GM23338 (cell line): ENCODE data around the gene KCTD18. TPM values are rescaled to one million over a fixed set of nuclear protein-coding genes. Genes with fewer than 3 reads are reported as not detected.

Source experiments
- ATAC-seq: fragments of 200-7000 bp; cut with Tn5 transposase; 3 replicates; pipeline ENCODE4 v1.9.1; 2020
- DNase-seq: peaks from one replicate; pipeline ENCODE4 v3.0.0-alpha.2; 2015; ENCODE audit warnings: low spot score
- H2AFZ ChIP-seq: fragments of 200-600 bp; sonication (generic); 2 replicates; pipeline ENCODE4 v1.8.0; 2016; ENCODE audit warnings: antibody characterized with exemption, mild to moderate bottlenecking, moderate library complexity
- H3F3A ChIP-seq: fragments of 200-600 bp; sonication (generic); replicated peaks from 2 replicates; pipeline ENCODE4 v1.8.0; 2017; ENCODE audit warnings: antibody characterized with exemption, mixed run types, low read depth
- H3K27ac ChIP-seq: fragments of 200-600 bp; sonication (generic); 2 replicates; pipeline ENCODE4 v1.6.1; 2016; ENCODE audit warnings: low read depth
- H3K27me3 ChIP-seq: fragments of 200-600 bp; sonication (generic); 2 replicates; pipeline ENCODE4 v1.8.0; 2016; ENCODE audit warnings: mild to moderate bottlenecking, mixed run types, moderate library complexity; ENCODE audit not compliant: insufficient read depth
- H3K36me3 ChIP-seq: fragments of 200-600 bp; sonication (generic); 2 replicates; pipeline ENCODE4 v1.8.0; 2016; ENCODE audit warnings: mild to moderate bottlenecking; ENCODE audit not compliant: insufficient read depth
- H3K4me1 ChIP-seq: fragments of 200-600 bp; sonication (generic); 2 replicates; pipeline ENCODE4 v1.8.0; 2016; ENCODE audit warnings: mild to moderate bottlenecking, moderate library complexity; ENCODE audit not compliant: insufficient read depth
- H3K4me2 ChIP-seq: fragments of 200-600 bp; sonication (generic); 2 replicates; pipeline ENCODE4 v1.7.1; 2017; ENCODE audit warnings: mixed run types
- H3K4me3 ChIP-seq: fragments of 200-600 bp; sonication (generic); 2 replicates; pipeline ENCODE4 v1.6.1; 2016; ENCODE audit warnings: mixed run types
- H3K79me2 ChIP-seq: fragments of 200-600 bp; sonication (generic); replicated peaks from 2 replicates; pipeline ENCODE4 v1.8.0; 2017; ENCODE audit warnings: mild to moderate bottlenecking; ENCODE audit not compliant: insufficient read depth
- H3K9me2 ChIP-seq: fragments of 200-600 bp; sonication (generic); 2 replicates; pipeline ENCODE4 v1.8.0; 2017; ENCODE audit not compliant: insufficient read depth
- H4K20me1 ChIP-seq: fragments of 200-600 bp; sonication (generic); replicated peaks from 2 replicates; pipeline ENCODE4 v1.8.0; 2017; ENCODE audit warnings: mild to moderate bottlenecking; ENCODE audit not compliant: insufficient read depth
- H3K27ac Mint-ChIP-seq: 2 replicates; pipeline ENCODE4 v1.8.0; 2020; ENCODE audit warnings: inconsistent platforms, mild to moderate bottlenecking, moderate library complexity, mixed read lengths
- H3K27me3 Mint-ChIP-seq: 3 replicates; pipeline ENCODE4 v1.8.0; 2022; ENCODE audit warnings: low read depth, mild to moderate bottlenecking, moderate library complexity, mixed read lengths, inconsistent platforms; ENCODE audit not compliant: insufficient read depth, poor library complexity
- H3K36me3 Mint-ChIP-seq: 3 replicates; pipeline ENCODE4 v1.8.0; 2021; ENCODE audit warnings: low read depth, mild to moderate bottlenecking, inconsistent platforms, moderate library complexity, mixed read lengths
- H3K4me1 Mint-ChIP-seq: 3 replicates; pipeline ENCODE4 v1.8.0; 2020; ENCODE audit warnings: mild to moderate bottlenecking, inconsistent platforms, mixed read lengths
- H3K4me3 Mint-ChIP-seq: 3 replicates; pipeline ENCODE4 v1.8.0; 2021; ENCODE audit warnings: moderate library complexity, mild to moderate bottlenecking, inconsistent platforms, mixed read lengths
- H3K9me3 Mint-ChIP-seq: 3 replicates; pipeline ENCODE4 v1.8.0; 2020; ENCODE audit warnings: moderate library complexity, mild to moderate bottlenecking, inconsistent platforms, mixed read lengths
- CREB1 ChIP-seq: fragments of 250-450 bp; sonication (Bioruptor Pico); IDR thresholded peaks from 2 replicates; pipeline ENCODE4 v1.5.0; 2020; ENCODE audit warnings: low read depth, mild to moderate bottlenecking, moderate library complexity
- CTCF ChIP-seq, 2 experiments: fragments of 200-600 bp in 1 of 2; sonication (generic) in 1 of 2; conservative IDR thresholded peaks; 2 replicates each; pipeline versions ENCODE4 v1.5.1 to v1.6.1; 2016 to 2017; ENCODE audit warnings: antibody characterized with exemption in 2 of 2, low read depth in 2 of 2, mild to moderate bottlenecking in 2 of 2, moderate library complexity in 1 of 2
- ETS1 ChIP-seq: IDR thresholded peaks from 2 replicates; pipeline ENCODE4 v1.6.1; 2016; ENCODE audit warnings: antibody characterized with exemption
- EZH2 ChIP-seq: fragments of 200-600 bp; sonication (generic); IDR thresholded peaks from one replicate; pipeline ENCODE4 v1.8.0; 2017; ENCODE audit warnings: antibody characterized with exemption, mild to moderate bottlenecking, low read depth; ENCODE audit not compliant: unreplicated experiment
- EZH2phosphoT487 ChIP-seq: fragments of 200-600 bp; sonication (generic); IDR thresholded peaks from one replicate; pipeline ENCODE4 v1.8.1; 2018; ENCODE audit warnings: antibody characterized with exemption; ENCODE audit not compliant: unreplicated experiment
- JUNB ChIP-seq: IDR thresholded peaks from one replicate; pipeline ENCODE4 v1.6.1; 2016; ENCODE audit warnings: antibody characterized with exemption; ENCODE audit not compliant: unreplicated experiment
- NANOG ChIP-seq: IDR thresholded peaks from 2 replicates; pipeline ENCODE4 v1.6.1; 2016; ENCODE audit warnings: antibody characterized with exemption, borderline replicate concordance
- POLR2AphosphoS5 ChIP-seq: IDR thresholded peaks from 2 replicates; pipeline ENCODE4 v1.6.1; 2016; ENCODE audit warnings: antibody characterized with exemption, low read depth
- REST ChIP-seq: IDR thresholded peaks from one replicate; pipeline ENCODE4 v1.6.1; 2018; ENCODE audit warnings: antibody characterized with exemption; ENCODE audit not compliant: unreplicated experiment
- STAT1 ChIP-seq: IDR thresholded peaks from one replicate; pipeline ENCODE4 v1.6.1; 2016; ENCODE audit warnings: antibody characterized with exemption; ENCODE audit not compliant: unreplicated experiment
- ZNF114 ChIP-seq: fragments of 250-450 bp; sonication (Bioruptor Pico); IDR thresholded peaks from 2 replicates; pipeline ENCODE4 v1.5.0; 2020; ENCODE audit warnings: mild to moderate bottlenecking, moderate library complexity
- ZNF331 ChIP-seq: fragments of 250-450 bp; sonication (Bioruptor Pico); IDR thresholded peaks from 2 replicates; pipeline ENCODE4 v1.5.0; 2020; ENCODE audit warnings: low read depth, mild to moderate bottlenecking, moderate library complexity
- ZNF462 ChIP-seq: fragments of 250-450 bp; sonication (Bioruptor Pico); IDR thresholded peaks from 2 replicates; pipeline ENCODE4 v1.5.0; 2020; ENCODE audit warnings: mild to moderate bottlenecking, moderate library complexity
- polyA plus RNA-seq: library from polyadenylated mRNA; unstranded; fragments of >200 nt; fragmentation: Nextera tagmentation; extraction: Ambion mirVana; gene quantifications from 2 replicates; pipeline ENCODE4 v1.2.1, GENCODE V29; 2016
- total RNA-seq: library from RNA; depleted of rRNA; stranded (reverse); fragments of >200 nt; shearing (Covaris generic); gene quantifications from 2 replicates; pipeline ENCODE4 v1.2.3, GENCODE V29; 2014

The KCTD18 gene
- total and polyA plus RNA-seq, 2 experiments from 2014 or later, result 3.3 to 4.7 TPM

- no peaks in the 10 kb centered on the region for H4K20me1 ChIP-seq
- no peaks in the 10 kb centered on the region for H3K79me2 ChIP-seq
- no peak overlapping the region for H3K27ac ChIP-seq
- no peaks in the 10 kb centered on the region for H3K36me3 ChIP-seq
- no peak overlapping the region for H3K4me2 ChIP-seq
- no peak for TF ChIP-seq NANOG
- no peak for TF ChIP-seq EZH2
- TF ChIP-seq ZNF462 (CRISPR knock-in tag), result no peak
- no peak for TF ChIP-seq CTCF (conservative IDR thresholded peaks at IDR 0.05; ENCODE audit: low read depth in 2 of 2)
- TF ChIP-seq POLR2AphosphoS5, result no peak
- TF ChIP-seq REST, result no peak
- no peak for TF ChIP-seq ZNF331 (CRISPR knock-in tag)
- TF ChIP-seq ETS1, result no peak
- TF ChIP-seq STAT1, result no peak
- no peak for TF ChIP-seq JUNB
- no peak for TF ChIP-seq EZH2phosphoT487
- TF ChIP-seq ZNF114 (CRISPR knock-in tag), result no peak
- no peak for TF ChIP-seq CREB1 (CRISPR knock-in tag)
- no peaks in the 10 kb centered on the region for H3F3A ChIP-seq
- no peak for DNase-seq
- no peak overlapping the region for H2AFZ ChIP-seq
- H3K27me3 ChIP-seq, result no peaks in the 10 kb centered on the region
- H3K36me3 Mint-ChIP-seq, result peaks cover 9% of the 10 kb centered on the region
- no peaks in the 10 kb centered on the region for H3K4me1 Mint-ChIP-seq
- no peak for ATAC-seq
- H3K4me3 ChIP-seq, result no peak overlapping the region
- no peaks in the 10 kb centered on the region for H3K9me2 ChIP-seq
- no peaks in the 10 kb centered on the region; the same call in 2 of the 3 replicates for H3K9me3 Mint-ChIP-seq
- no peak overlapping the region for H3K4me3 Mint-ChIP-seq
- no peaks in the 10 kb centered on the region for H3K27me3 Mint-ChIP-seq
- H3K27ac Mint-ChIP-seq, result no peak overlapping the region
- no peaks in the 10 kb centered on the region for H3K4me1 ChIP-seq
These were observed 13.2 kb downstream of the KCTD18 start for GRCh38 chr2:200496696-200497095.
